Thyroid gland (tissue), 4 donors: ENCODE results near the gene SETD1B. TPM values are rescaled to one million over a fixed set of nuclear protein-coding genes. Genes with fewer than 3 reads are reported as not detected.

ENCODE experiments used
- DNase-seq, 2 donors: peaks; one replicate each; pipeline ENCODE4 v3.0.0-alpha.2; 2019
- H3K27ac ChIP-seq, 3 donors: fragments of 200-600 bp; sonication (generic); 1 replicate in 2 of 3; 2 replicates in 1 of 3; pipeline ENCODE4 v1.5.1; 2016 to 2019; ENCODE audit warnings: mild to moderate bottlenecking in 1 of 3, moderate library complexity in 1 of 3
- H3K27me3 ChIP-seq: fragments of 200-600 bp; sonication (generic); one replicate; pipeline ENCODE4 v1.5.1; 2019
- H3K36me3 ChIP-seq, 2 donors: fragments of 200-600 bp; sonication (generic); one replicate each; pipeline ENCODE4 v1.5.1; 2016 to 2019
- H3K4me1 ChIP-seq, 2 donors: fragments of 200-600 bp; sonication (generic); one replicate each; pipeline ENCODE4 v1.5.1; 2017 to 2019
- H3K4me3 ChIP-seq, 3 donors: fragments of 200-600 bp; sonication (generic); replicated peaks in 1 of 3; 1 replicate in 2 of 3; 2 replicates in 1 of 3; pipeline ENCODE4 v1.5.1; 2016; ENCODE audit warnings: mild to moderate bottlenecking in 1 of 3
- H3K9me3 ChIP-seq: fragments of 200-600 bp; sonication (generic); one replicate; pipeline ENCODE4 v1.5.1; 2017
- CTCF ChIP-seq, 6 experiments: fragments of 200-600 bp in 3 of 6; fragments of 450-650 bp in 3 of 6; sonication (generic) in 3 of 6; IDR thresholded peaks; one replicate each; pipeline ENCODE4 v1.5.1; 2016 to 2019; ENCODE audit warnings: antibody characterized with exemption in 6 of 6, mild to moderate bottlenecking in 2 of 6, inconsistent platforms in 1 of 6, moderate library complexity in 1 of 6
- POLR2A ChIP-seq, 2 donors: fragments of 450-650 bp; IDR thresholded peaks; one replicate each; pipeline ENCODE4 v1.6.1; 2017; ENCODE audit warnings: antibody characterized with exemption in 2 of 2, mild to moderate bottlenecking in 2 of 2, moderate library complexity in 1 of 2
- WGBS, 2 donors: methylation state at CpG; one replicate each; pipeline ENCODE4 v1.1.5; 2017; 5-methylcytosine and 5-hydroxymethylcytosine counted together
- intact Hi-C: fragments of 100-400 bp; cut with DNase I; formaldehyde crosslinking; loops from one replicate; pipeline ENCODE4 v1.15.1; 2023
- total RNA-seq, 4 donors: library from RNA; depleted of rRNA; stranded (reverse); fragments of >200 nt; gene quantifications; one replicate each; pipeline ENCODE4 v1.2.3, GENCODE V29; 2016

Gene SETD1B
- total RNA-seq, 4 donors from 2014 or later: 7.3 to 16.5 (median 11.7) TPM

GRCh38 chr12:121781998-121782979, 21.5 kb upstream of the SETD1B start:
- Histone ChIP-seq H3K9me3 (no peaks in the 10 kb centered on the region), H3K4me1 (peaks cover 26 to 40% of the 10 kb centered on the region in 2 donors), H3K4me3 (no peak overlapping the region), H3K27ac (peak overlapping the region; percentile 15 to 74 (median 73)), H3K27me3 (no peaks in the 10 kb centered on the region), H3K36me3 (no peaks in the 10 kb centered on the region)
- intact Hi-C loops: no loop called here
- DNase-seq: peak in 1 of 2 donors; percentile 23
- TF ChIP-seq CTCF (IDR thresholded peaks at IDR 0.05) (no peak), POLR2A (IDR thresholded peaks at IDR 0.05) (no peak)
- 35 to 46% methylated on average over 14 of the region's 14 CpGs for WGBS, 2 donors

- WGBS, 2 donors: 84 to 93% methylated on average over 6 of the region's 6 CpGs
- Histone ChIP-seq H3K4me3 (no peak overlapping the region), H3K36me3 (no peaks in the 10 kb centered on the region), H3K27ac (no peak overlapping the region), H3K4me1 (peaks cover 28 to 43% of the 10 kb centered on the region in 2 donors), H3K27me3 (no peaks in the 10 kb centered on the region), H3K9me3 (no peaks in the 10 kb centered on the region)
- intact Hi-C loops: no loop called here
- no peak for DNase-seq
- TF ChIP-seq CTCF (IDR thresholded peaks at IDR 0.05) (no peak), POLR2A (IDR thresholded peaks at IDR 0.05) (no peak)
These were observed 20.0 kb upstream of the SETD1B start for GRCh38 chr12:121783766-121784165.

GRCh38 chr12:121784460-121784859, 19.3 kb upstream of the SETD1B start:
- intact Hi-C loops: no loop called here
- no peak for DNase-seq
- TF ChIP-seq POLR2A (IDR thresholded peaks at IDR 0.05) (no peak), CTCF (IDR thresholded peaks at IDR 0.05) (no peak)
- H3K4me1 ChIP-seq: peaks cover 28 to 43% of the 10 kb centered on the region in 2 donors
- WGBS, 2 donors: 54 to 74% methylated on average over 6 of the region's 6 CpGs
- H3K9me3 ChIP-seq: no peaks in the 10 kb centered on the region
- H3K4me3 ChIP-seq: no peak overlapping the region
- no peaks in the 10 kb centered on the region for H3K36me3 ChIP-seq
- H3K27me3 ChIP-seq: no peaks in the 10 kb centered on the region
- no peak overlapping the region for H3K27ac ChIP-seq

GRCh38 chr12:121786440-121786825, 17.4 kb upstream of the SETD1B start:
- Histone ChIP-seq H3K36me3 (no peaks in the 10 kb centered on the region), H3K4me1 (peaks cover 26 to 47% of the 10 kb centered on the region in 2 donors)
- peak; percentile 80 to 86 for DNase-seq

More at GRCh38 chr12:121786440-121786825, 17.4 kb upstream of the SETD1B start:
- 48 to 70% methylated on average over 4 to 6 of the region's 6 CpGs for WGBS, 2 donors
- Histone ChIP-seq H3K27ac (peak overlapping the region; percentile 54 to 67 (median 65)), H3K4me3 (no peak overlapping the region), H3K9me3 (no peaks in the 10 kb centered on the region), H3K27me3 (no peaks in the 10 kb centered on the region)
- TF ChIP-seq CTCF (IDR thresholded peaks at IDR 0.05): no peak
- intact Hi-C loops: no loop called here
